Uterus (tissue), 2 donors: Measurements from ENCODE around the gene P3H4.

ENCODE experiments used
- CTCF ChIP-seq, 4 experiments: fragments of 200-600 bp in 2 of 4; fragments of 450-650 bp in 2 of 4; sonication (generic) in 2 of 4; IDR thresholded peaks; one replicate each; pipeline ENCODE4 v1.5.1; 2016 to 2019; ENCODE audit warnings: antibody characterized with exemption in 4 of 4, mild to moderate bottlenecking in 2 of 4, moderate library complexity in 1 of 4
- POLR2A ChIP-seq, 2 donors: fragments of 450-650 bp; IDR thresholded peaks; one replicate each; pipeline ENCODE4 v1.6.1; 2016; ENCODE audit warnings: antibody characterized with exemption in 2 of 2, mild to moderate bottlenecking in 1 of 2, moderate library complexity in 1 of 2

DNA sequence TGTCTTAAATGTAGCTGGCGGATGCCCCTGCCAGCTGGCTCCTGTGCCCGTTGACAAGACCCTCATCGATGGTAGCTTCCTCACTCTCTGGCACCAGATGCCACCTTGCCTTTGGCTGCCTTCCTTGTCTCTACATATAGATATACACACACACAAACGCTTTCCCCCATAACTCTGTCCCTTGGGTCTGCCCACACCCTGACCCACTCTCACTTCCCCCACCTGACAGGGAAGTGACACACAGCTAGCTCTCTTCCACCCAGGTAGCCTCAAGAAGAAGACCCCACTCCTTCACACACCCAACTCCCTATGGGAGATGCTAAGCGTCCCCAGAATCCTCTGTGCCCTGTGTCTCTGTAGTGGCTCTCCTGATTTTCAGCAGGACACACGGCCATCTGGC is 50.9 kb downstream of the P3H4 start:
- TF ChIP-seq CTCF (IDR thresholded peaks at IDR 0.05) (no peak), POLR2A (IDR thresholded peaks at IDR 0.05) (no peak)
